ENCODE measurements around the gene DPF3.

DNA sequence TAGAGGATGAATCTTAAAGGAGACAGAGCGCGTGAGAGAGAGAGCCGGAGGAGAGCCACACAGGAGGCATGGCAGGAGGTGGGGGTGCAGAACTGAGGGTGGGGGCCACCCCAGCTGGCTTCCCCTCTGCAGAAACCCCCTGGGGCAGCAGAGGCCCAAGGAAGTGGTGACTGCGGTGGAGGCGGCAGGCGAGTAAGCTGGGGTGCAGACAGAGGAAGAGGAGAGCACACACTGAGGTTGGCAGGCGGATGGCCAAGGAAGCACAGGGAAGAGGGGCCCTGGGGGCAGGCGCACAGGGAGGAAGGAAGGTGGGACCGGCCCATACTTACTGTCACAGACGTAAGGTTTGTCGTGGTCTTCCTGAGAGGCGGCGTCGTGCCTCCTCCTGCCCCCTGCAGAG lies 179.8 kb downstream of the DPF3 start:
- no peak for TF ChIP-seq EZH2phosphoT487 (IDR thresholded peaks at IDR 0.05; ENCODE audit: insufficient read depth, low read depth)
- TF ChIP-seq EZH2 (IDR thresholded peaks at IDR 0.05; ENCODE audit: insufficient read depth, poor library complexity, severe bottlenecking), result no peak

Measured in GM23248 (cell line).